Heart right ventricle (tissue), 16 donors: Measurements from ENCODE around the gene LSS. TPM values are rescaled to one million over a fixed set of nuclear protein-coding genes. Genes with fewer than 3 reads are reported as not detected.
A peak's percentile ranks its signal among the peaks of the same experiment; 100 is the strongest.

Experiments used
- ATAC-seq, 8 donors: fragments of 200-7000 bp; cut with Tn5 transposase; one replicate each; pipeline ENCODE4 v1.9.1; 2020; ENCODE audit warnings: mild to moderate bottlenecking in 8 of 8, moderate library complexity in 8 of 8, moderate number of reproducible peaks in 1 of 8
- DNase-seq, 2 donors: peaks; one replicate each; pipeline ENCODE4 v3.0.0-alpha.2; 2020
- H3K27ac ChIP-seq, 10 donors: fragments of 200-600 bp; sonication (generic) in 2 of 10; one replicate each; pipeline versions ENCODE4 v1.5.0 to v1.8.0; 2020 to 2022; ENCODE audit warnings: mild to moderate bottlenecking in 3 of 10
- H3K27me3 ChIP-seq, 7 donors: fragments of 200-600 bp; one replicate each; pipeline ENCODE4 v1.8.0; 2021 to 2022; ENCODE audit warnings: mild to moderate bottlenecking in 2 of 7
- H3K36me3 ChIP-seq, 9 donors: fragments of 200-600 bp; sonication (generic) in 1 of 9; one replicate each; pipeline versions ENCODE4 v1.5.0 to v1.8.0; 2020 to 2022; ENCODE audit warnings: mild to moderate bottlenecking in 2 of 9
- H3K4me1 ChIP-seq, 9 donors: fragments of 200-600 bp; sonication (generic) in 1 of 9; one replicate each; pipeline versions ENCODE4 v1.5.0 to v1.8.0; 2020 to 2022; ENCODE audit warnings: mild to moderate bottlenecking in 4 of 9
- H3K4me3 ChIP-seq, 10 donors: fragments of 200-600 bp; sonication (generic) in 2 of 10; one replicate each; pipeline versions ENCODE4 v1.5.0 to v1.8.0; 2020 to 2022; ENCODE audit warnings: mild to moderate bottlenecking in 7 of 10, moderate library complexity in 2 of 10
- H3K9me3 ChIP-seq, 11 donors: fragments of 200-600 bp in 10 of 11; sonication (generic) in 2 of 11; one replicate each; pipeline versions ENCODE4 v1.5.0 to v1.8.0; 2013 to 2022; ENCODE audit warnings: mild to moderate bottlenecking in 2 of 11, control low read depth in 1 of 11, moderate library complexity in 1 of 11
- WGBS, 2 donors: extraction: QIAGEN DNeasy Blood & Tissue Kit; methylation state at CpG; one replicate each; pipeline ENCODE4 v1.1.7; 2013; ENCODE audit warnings: inconsistent platforms in 1 of 2; 5-methylcytosine and 5-hydroxymethylcytosine counted together
- intact Hi-C, 10 donors: fragments of 100-400 bp; cut with DNase I; formaldehyde crosslinking; loops; one replicate each; pipeline versions ENCODE4 v1.11.1 to v1.14.2; 2022
- polyA plus RNA-seq, 2 donors: library from polyadenylated mRNA; stranded (reverse); fragments of 200-250 nt; gene quantifications; one replicate each; pipeline ENCODE4 v1.2.3, GENCODE V29; 2013
- total RNA-seq, 10 donors: library from RNA; stranded (reverse); fragmentation: NEBNext Ultra II Directional in 3 of 10; extraction: Animal tissue kit (Norgen Biotek cat#: 25700) in 3 of 10; gene quantifications; one replicate each; pipeline versions ENCODE4 v1.2.1 to v1.2.4, GENCODE V29; 2021 to 2023
- TF ChIP-seq, protein P1 (sequence below), 9 donors: fragments of 200-600 bp; sonication (generic) in 2 of 9; IDR thresholded peaks; one replicate each; pipeline versions ENCODE4 v1.5.0 to v1.8.0; 2021 to 2022; ENCODE audit warnings: antibody characterized with exemption in 9 of 9, mild to moderate bottlenecking in 5 of 9, moderate library complexity in 1 of 9
- donor health status: Arrhythmogenic right ventricular cardiomyopathy.
- donor health status: ischemic (EF 13 %, LVEDD 7.1; RV severe dilation, severe dysfunction).
- donor health status: healthy with polysubstance abuse.
- donor health status: DM: no; HTN: yes; CAD: no.
- donor health status: DM: no; HTN: no; CAD: no.
- donor health status: ischemic (EF 25% LVEDD 6.9; RV normal size, moderate dysfunction).
- donor health status: ischemic (EF 25% LVEDD 5.7; RV mildly dilated, moderate dysfunction).
- donor health status: healthy.
- donor health status: DM: yes; HTN: yes; CAD: no.
- donor health status: Ischemic cardiomyopathy.
- donor health status: ischemic (EF 35%, LVEDD 5.7; RV mildly dilated, moderate dysfunction).
- donor health status: nonischemic (EF 11% LVEDD 7.7; RV severe dilation, severe dysfunction).
- donor health status: DM: yes; HTN: yes; CAD: no.
- donor health status: PGD.
- donor health status: ischemic (EF 29% LVEDD 5.4; RV normal size, mild dysfunction).
- donor health status: nonischemic (EF 23%, LVEDD 6.1; RV moderate dilation, normal function).

LSS gene
- total and polyA plus RNA-seq, 12 donors, result 22.5 to 74.7 (median 40.7) TPM

DNA sequence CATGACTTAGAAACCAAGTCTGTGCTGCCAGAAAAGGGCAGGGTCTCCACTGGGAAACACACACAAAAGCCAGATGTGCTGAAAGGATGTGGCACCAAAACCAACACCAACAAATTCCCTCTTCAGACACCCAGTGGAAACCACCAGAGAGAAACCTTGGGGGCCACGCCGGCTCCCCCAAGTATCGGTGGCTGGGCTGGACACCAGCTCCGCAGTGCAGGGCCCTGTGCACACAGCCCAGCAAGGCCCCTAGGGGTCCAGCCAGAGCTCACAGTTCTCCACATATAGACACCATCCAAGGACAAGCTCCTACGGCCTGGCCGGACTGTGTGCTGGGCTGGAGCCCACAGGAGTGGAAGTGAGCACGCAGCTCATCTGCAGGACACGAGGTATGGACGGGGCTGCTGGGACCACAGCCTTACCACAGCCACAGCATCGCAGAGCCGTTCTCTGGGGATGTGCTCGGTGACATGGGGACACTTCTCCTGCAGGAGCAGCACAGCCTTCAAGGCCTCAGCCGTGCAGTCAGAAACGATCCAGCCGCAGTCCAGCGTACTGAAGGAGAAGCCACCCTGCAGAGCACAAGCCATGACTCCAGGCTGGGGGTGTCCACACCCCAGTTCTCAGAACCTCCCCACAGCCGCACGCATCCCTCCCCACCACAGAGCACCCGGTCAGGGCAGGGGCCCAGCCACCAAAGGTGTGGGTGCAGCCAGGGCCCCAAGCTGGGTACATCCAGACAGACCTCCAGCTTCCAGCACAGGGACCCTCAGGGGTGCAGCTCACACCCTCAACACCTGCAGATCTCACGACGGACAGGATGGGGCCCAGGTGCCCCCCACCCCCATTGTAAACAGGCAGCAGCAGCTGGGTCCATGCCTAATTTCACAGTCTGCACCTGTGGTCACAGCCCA, 21.3 kb downstream of the LSS start:
- ATAC-seq, result peak in 1 of 8 donors; percentile 32
- intact Hi-C loops, result no loop called here
- 95 to 97% methylated on average over 21 of the region's 21 CpGs for WGBS, 2 donors
- no peak for DNase-seq
- H3K27me3 ChIP-seq, result no peaks in the 10 kb centered on the region
- H3K4me3 ChIP-seq, result no peak overlapping the region
- TF ChIP-seq, protein P1, sequence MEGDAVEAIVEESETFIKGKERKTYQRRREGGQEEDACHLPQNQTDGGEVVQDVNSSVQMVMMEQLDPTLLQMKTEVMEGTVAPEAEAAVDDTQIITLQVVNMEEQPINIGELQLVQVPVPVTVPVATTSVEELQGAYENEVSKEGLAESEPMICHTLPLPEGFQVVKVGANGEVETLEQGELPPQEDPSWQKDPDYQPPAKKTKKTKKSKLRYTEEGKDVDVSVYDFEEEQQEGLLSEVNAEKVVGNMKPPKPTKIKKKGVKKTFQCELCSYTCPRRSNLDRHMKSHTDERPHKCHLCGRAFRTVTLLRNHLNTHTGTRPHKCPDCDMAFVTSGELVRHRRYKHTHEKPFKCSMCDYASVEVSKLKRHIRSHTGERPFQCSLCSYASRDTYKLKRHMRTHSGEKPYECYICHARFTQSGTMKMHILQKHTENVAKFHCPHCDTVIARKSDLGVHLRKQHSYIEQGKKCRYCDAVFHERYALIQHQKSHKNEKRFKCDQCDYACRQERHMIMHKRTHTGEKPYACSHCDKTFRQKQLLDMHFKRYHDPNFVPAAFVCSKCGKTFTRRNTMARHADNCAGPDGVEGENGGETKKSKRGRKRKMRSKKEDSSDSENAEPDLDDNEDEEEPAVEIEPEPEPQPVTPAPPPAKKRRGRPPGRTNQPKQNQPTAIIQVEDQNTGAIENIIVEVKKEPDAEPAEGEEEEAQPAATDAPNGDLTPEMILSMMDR (IDR thresholded peaks at IDR 0.05), result no peak
- peaks cover 0 to 98% (median 37%) of the 10 kb centered on the region in 9 donors for H3K36me3 ChIP-seq
- H3K9me3 ChIP-seq, result no peaks in the 10 kb centered on the region
- H3K4me1 ChIP-seq, result peaks cover 0 to 8% (median 0%) of the 10 kb centered on the region in 9 donors
- H3K27ac ChIP-seq, result no peak overlapping the region

DNA sequence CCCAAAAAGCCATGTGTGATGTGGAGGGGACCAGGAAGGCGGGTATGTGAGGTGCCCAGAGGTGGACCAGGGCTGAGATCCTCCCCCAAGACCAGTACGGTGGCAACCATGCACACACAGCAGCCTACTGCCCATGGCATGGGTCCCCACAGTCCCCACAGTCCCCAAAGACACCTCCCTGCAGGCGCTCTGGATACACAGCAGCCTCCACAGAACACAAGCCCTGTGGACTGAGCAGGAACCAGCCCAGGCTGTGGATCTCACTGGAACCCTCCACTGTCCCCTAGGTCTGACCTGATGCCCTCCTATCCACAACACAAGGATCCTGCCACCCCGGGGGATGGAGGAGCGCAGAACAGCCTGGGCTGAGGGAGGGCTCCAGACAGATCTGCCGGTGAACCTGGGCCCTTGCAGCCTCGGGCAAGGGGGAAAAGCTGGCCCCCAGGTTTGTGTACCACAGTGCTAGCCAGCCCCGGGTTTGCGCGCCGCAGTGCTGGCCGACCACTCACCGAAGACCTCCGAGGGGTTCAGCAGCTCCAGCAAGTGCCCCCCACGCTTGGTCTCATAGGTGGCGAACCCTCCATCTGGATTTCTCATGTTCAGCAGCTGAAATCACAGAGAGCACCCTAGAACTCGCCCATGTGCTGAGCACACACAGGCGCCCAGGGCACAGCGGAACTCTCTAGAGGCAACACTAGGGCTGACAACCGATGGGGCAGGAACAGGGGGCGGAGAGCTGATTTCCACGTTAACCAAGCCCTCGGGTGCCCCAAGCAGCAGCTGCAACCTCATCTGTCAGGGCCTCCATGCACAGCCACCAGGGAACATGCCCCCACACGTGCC, 22.2 kb downstream of the LSS start:
- Histone ChIP-seq H3K27me3 (no peaks in the 10 kb centered on the region), H3K4me3 (no peak overlapping the region), H3K9me3 (no peaks in the 10 kb centered on the region), H3K4me1 (peaks cover 0 to 8% (median 0%) of the 10 kb centered on the region in 9 donors), H3K36me3 (peaks cover 0 to 92% (median 37%) of the 10 kb centered on the region in 9 donors), H3K27ac (no peak overlapping the region)
- intact Hi-C loops, result no loop called here
- no peak for DNase-seq
- ATAC-seq, result no peak
- 95% methylated on average over 24 of the region's 24 CpGs for WGBS, 2 donors
- TF ChIP-seq, protein P1 (IDR thresholded peaks at IDR 0.05), result no peak

DNA sequence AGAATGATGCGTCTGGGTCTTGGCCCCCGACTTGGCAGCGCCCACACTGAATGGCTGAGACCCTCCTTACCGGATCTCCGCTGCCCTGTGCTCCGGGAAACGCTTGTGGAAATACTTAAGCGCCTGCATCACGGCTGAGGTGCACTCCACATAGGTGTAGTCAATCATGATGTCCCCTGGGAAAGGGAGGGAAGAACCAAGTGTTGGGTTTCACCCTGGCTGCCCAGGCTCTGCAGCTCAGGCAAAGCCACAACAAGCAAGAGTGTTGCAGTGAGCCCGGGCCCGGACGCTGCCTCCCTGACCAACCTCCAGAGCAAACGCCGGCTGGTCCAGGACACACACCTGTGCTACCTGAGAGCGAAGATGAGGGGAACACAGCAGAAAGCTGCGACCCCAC, 22.8 kb downstream of the LSS start:
- TF ChIP-seq, protein P1 (IDR thresholded peaks at IDR 0.05), result no peak
- Histone ChIP-seq H3K4me1 (peaks cover 0 to 8% (median 0%) of the 10 kb centered on the region in 9 donors), H3K27ac (no peak overlapping the region), H3K27me3 (no peaks in the 10 kb centered on the region), H3K36me3 (peaks cover 0 to 88% (median 37%) of the 10 kb centered on the region in 9 donors), H3K4me3 (no peak overlapping the region), H3K9me3 (no peaks in the 10 kb centered on the region)
- DNase-seq (no peak), ATAC-seq (no peak)
- intact Hi-C loops, result no loop called here
- WGBS, 2 donors, result 96% methylated on average over 14 to 16 of the region's 16 CpGs

DNA sequence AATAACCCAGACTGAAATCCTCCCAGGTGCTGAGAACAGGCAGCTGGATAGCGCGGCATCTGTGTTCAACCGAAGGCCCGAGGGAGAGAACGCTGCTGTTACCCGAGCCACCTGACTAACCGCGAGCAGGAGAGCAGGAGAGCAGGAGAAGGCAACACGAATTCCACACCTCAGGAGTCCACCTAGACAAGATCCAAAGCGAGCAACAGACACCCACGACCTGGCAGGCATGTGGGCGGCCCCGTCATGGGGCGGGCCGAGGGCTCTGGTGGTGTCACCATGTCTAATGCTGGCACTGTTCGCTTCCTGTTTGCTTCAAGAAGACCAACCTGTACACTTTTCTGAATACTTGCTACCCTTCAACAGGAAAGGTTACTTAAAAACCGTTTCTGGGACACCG, 23.4 kb downstream of the LSS start:
- intact Hi-C loops, result no loop called here
- no peak for ATAC-seq
- TF ChIP-seq, protein P1 (IDR thresholded peaks at IDR 0.05), result no peak
- H3K4me1 ChIP-seq, result peaks cover 0 to 8% (median 0%) of the 10 kb centered on the region in 9 donors
- no peak overlapping the region for H3K27ac ChIP-seq
- 91 to 92% methylated on average over 18 of the region's 18 CpGs for WGBS, 2 donors
- no peak overlapping the region for H3K4me3 ChIP-seq
- H3K9me3 ChIP-seq, result no peaks in the 10 kb centered on the region
- H3K36me3 ChIP-seq, result peaks cover 0 to 89% (median 33%) of the 10 kb centered on the region in 9 donors
- DNase-seq, result no peak
- H3K27me3 ChIP-seq, result no peaks in the 10 kb centered on the region
